Upper lobe of left lung (tissue), 6 donors: ENCODE results near the gene KCNG4. TPM values are rescaled to one million over a fixed set of nuclear protein-coding genes. Genes with fewer than 3 reads are reported as not detected.
A peak's percentile ranks its signal among the peaks of the same experiment; 100 is the strongest.

ENCODE experiments used
- ATAC-seq, 2 donors: fragments of 200-7000 bp; cut with Tn5 transposase; one replicate each; pipeline ENCODE4 v1.9.1; 2022; ENCODE audit warnings: mild to moderate bottlenecking in 2 of 2, moderate library complexity in 2 of 2; ENCODE audit not compliant: low FRiP score in 2 of 2
- DNase-seq, 2 donors: peaks; one replicate each; pipeline ENCODE4 v3.0.0-alpha.2; 2019 to 2020
- H3K27ac ChIP-seq, 4 donors: fragments of 200-600 bp; sonication (generic); one replicate each; pipeline ENCODE4 v1.5.1; 2016 to 2019
- H3K27me3 ChIP-seq, 4 donors: fragments of 200-600 bp; sonication (generic); one replicate each; pipeline ENCODE4 v1.5.1; 2017 to 2019
- H3K36me3 ChIP-seq, 4 donors: fragments of 200-600 bp; sonication (generic); one replicate each; pipeline ENCODE4 v1.5.1; 2016 to 2019
- H3K4me1 ChIP-seq, 4 donors: fragments of 200-600 bp; sonication (generic); one replicate each; pipeline ENCODE4 v1.5.1; 2018 to 2019
- H3K4me3 ChIP-seq, 4 donors: fragments of 200-600 bp; sonication (generic); one replicate each; pipeline ENCODE4 v1.5.1; 2017 to 2019; ENCODE audit warnings: mild to moderate bottlenecking in 2 of 4, moderate library complexity in 1 of 4
- H3K9me3 ChIP-seq, 4 donors: fragments of 200-600 bp; sonication (generic); one replicate each; pipeline ENCODE4 v1.5.1; 2018 to 2019
- CTCF ChIP-seq, 6 experiments: fragments of 450-650 bp in 4 of 6; fragments of 200-600 bp in 2 of 6; sonication (generic) in 2 of 6; IDR thresholded peaks; one replicate each; pipeline ENCODE4 v1.5.1; 2016 to 2019; ENCODE audit warnings: antibody characterized with exemption in 6 of 6
- EP300 ChIP-seq, 4 donors: sonication (generic); formaldehyde crosslinking; IDR thresholded peaks; one replicate each; pipeline ENCODE4 v1.5.1; 2017; ENCODE audit warnings: antibody characterized with exemption in 4 of 4, control low read depth in 2 of 4
- POLR2A ChIP-seq, 4 donors: fragments of 450-650 bp; IDR thresholded peaks; one replicate each; pipeline ENCODE4 v1.5.1; 2016 to 2017; ENCODE audit warnings: antibody characterized with exemption in 4 of 4, mild to moderate bottlenecking in 2 of 4
- POLR2AphosphoS5 ChIP-seq, 2 donors: sonication (generic); formaldehyde crosslinking; IDR thresholded peaks; one replicate each; pipeline ENCODE4 v1.5.1; 2017; ENCODE audit warnings: antibody characterized with exemption in 2 of 2
- WGBS, 2 donors: methylation state at CpG; one replicate each; pipeline ENCODE4 v1.1.5; 2017 to 2018; 5-methylcytosine and 5-hydroxymethylcytosine counted together
- total RNA-seq, 6 donors: library from RNA; depleted of rRNA in 4 of 6; stranded (reverse); fragments of >200 nt in 4 of 6; gene quantifications; one replicate each; pipeline versions ENCODE4 v1.1.0 to v1.2.1, GENCODE V29; 2016 to 2021
- donor health status: DM: no; HTN: no; CAD: no; lungs with moderate emphysema.
- donor health status: DM: no; HTN: yes; CAD: no; lungs with severe emphysema.

The KCNG4 gene
- total RNA-seq, 6 donors from 2014 or later, result not detected

GRCh38 chr16:84237994-84238750 lies 1.6 kb downstream of the KCNG4 start:
- H3K36me3 ChIP-seq, result no peaks in the 10 kb centered on the region
- no peaks in the 10 kb centered on the region for H3K27me3 ChIP-seq
- ATAC-seq (peak; percentile 22 to 83), DNase-seq (peak in 1 of 2 donors; percentile 61)
- no peaks in the 10 kb centered on the region for H3K9me3 ChIP-seq
- no peak for TF ChIP-seq CTCF (IDR thresholded peaks at IDR 0.05)
- TF ChIP-seq EP300 (IDR thresholded peaks at IDR 0.05), result peak in 2 of 4 donors; percentile 81 to 87
- peak in 1 of 2 donors; percentile 40 for TF ChIP-seq POLR2AphosphoS5 (IDR thresholded peaks at IDR 0.05)
- no peak for TF ChIP-seq POLR2A (IDR thresholded peaks at IDR 0.05)
- 75 to 88% methylated on average over 17 of the region's 17 CpGs for WGBS, 2 donors
- peaks cover 0 to 18% (median 7%) of the 10 kb centered on the region in 4 donors for H3K4me1 ChIP-seq
- peak overlapping the region in 1 of 4 donors; percentile 35 for H3K27ac ChIP-seq
- H3K4me3 ChIP-seq, result no peak overlapping the region

- Histone ChIP-seq H3K4me3 (no peak overlapping the region), H3K4me1 (peaks cover 0 to 18% (median 7%) of the 10 kb centered on the region in 4 donors), H3K27me3 (no peaks in the 10 kb centered on the region), H3K36me3 (no peaks in the 10 kb centered on the region), H3K9me3 (no peaks in the 10 kb centered on the region), H3K27ac (no peak overlapping the region)
- ATAC-seq (no peak), DNase-seq (peak in 1 of 2 donors; percentile 70)
- TF ChIP-seq EP300 (IDR thresholded peaks at IDR 0.05), result no peak
- TF ChIP-seq POLR2AphosphoS5 (IDR thresholded peaks at IDR 0.05), result no peak
- TF ChIP-seq CTCF (IDR thresholded peaks at IDR 0.05), result no peak
- TF ChIP-seq POLR2A (IDR thresholded peaks at IDR 0.05), result no peak
- 91 to 92% methylated on average over 25 of the region's 25 CpGs for WGBS, 2 donors
Measured at GRCh38 chr16:84236671-84237070, 3.1 kb downstream of the KCNG4 start.

- Histone ChIP-seq H3K36me3 (no peaks in the 10 kb centered on the region), H3K27me3 (no peaks in the 10 kb centered on the region), H3K27ac (no peak overlapping the region), H3K4me3 (no peak overlapping the region), H3K4me1 (peaks cover 0 to 18% (median 4%) of the 10 kb centered on the region in 4 donors), H3K9me3 (no peaks in the 10 kb centered on the region)
- DNase-seq (no peak), ATAC-seq (no peak)
- TF ChIP-seq EP300 (IDR thresholded peaks at IDR 0.05) (no peak), POLR2AphosphoS5 (IDR thresholded peaks at IDR 0.05) (peak in 1 of 2 donors; percentile 12)
- 60 to 67% methylated on average over 19 to 21 of the region's 21 CpGs for WGBS, 2 donors
Measured at GRCh38 chr16:84234321-84235241, 5.2 kb downstream of the KCNG4 start.

- Histone ChIP-seq H3K36me3 (no peaks in the 10 kb centered on the region), H3K27me3 (no peaks in the 10 kb centered on the region), H3K9me3 (no peaks in the 10 kb centered on the region), H3K4me1 (peaks cover 0 to 10% (median 0%) of the 10 kb centered on the region in 4 donors), H3K4me3 (no peak overlapping the region), H3K27ac (no peak overlapping the region)
- ATAC-seq, result no peak
- DNase-seq, result no peak
- 78 to 80% methylated on average over 9 of the region's 9 CpGs for WGBS, 2 donors
- no peak for TF ChIP-seq CTCF (IDR thresholded peaks at IDR 0.05)
- no peak for TF ChIP-seq EP300 (IDR thresholded peaks at IDR 0.05)
- TF ChIP-seq POLR2AphosphoS5 (IDR thresholded peaks at IDR 0.05), result no peak
- TF ChIP-seq POLR2A (IDR thresholded peaks at IDR 0.05), result no peak
Measured at GRCh38 chr16:84233748-84234147, 6.1 kb downstream of the KCNG4 start.

GRCh38 chr16:84232969-84233368 lies 6.8 kb downstream of the KCNG4 start:
- DNase-seq (no peak), ATAC-seq (no peak)
- H3K4me3 ChIP-seq, result no peak overlapping the region
- H3K36me3 ChIP-seq, result no peaks in the 10 kb centered on the region
- 92 to 95% methylated on average over 4 to 5 of the region's 5 CpGs for WGBS, 2 donors
- no peak for TF ChIP-seq POLR2AphosphoS5 (IDR thresholded peaks at IDR 0.05)
- TF ChIP-seq CTCF (IDR thresholded peaks at IDR 0.05), result no peak
- no peak for TF ChIP-seq POLR2A (IDR thresholded peaks at IDR 0.05)
- TF ChIP-seq EP300 (IDR thresholded peaks at IDR 0.05), result no peak
- H3K9me3 ChIP-seq, result no peaks in the 10 kb centered on the region
- H3K4me1 ChIP-seq, result peaks cover 0 to 9% (median under 1%) of the 10 kb centered on the region in 4 donors
- no peaks in the 10 kb centered on the region for H3K27me3 ChIP-seq
- no peak overlapping the region for H3K27ac ChIP-seq
